GM12873 (cell line): ENCODE measurements around the gene ACTRT2.

Experiments used
- CTCF ChIP-seq: IDR thresholded peaks from 2 replicates; pipeline ENCODE4 v1.5.1; 2012; ENCODE audit warnings: low read depth, mild to moderate bottlenecking, moderate library complexity, low read length, control low read depth; ENCODE audit not compliant: insufficient read depth; ENCODE audit errors: missing control alignments

Gene ACTRT2

DNA sequence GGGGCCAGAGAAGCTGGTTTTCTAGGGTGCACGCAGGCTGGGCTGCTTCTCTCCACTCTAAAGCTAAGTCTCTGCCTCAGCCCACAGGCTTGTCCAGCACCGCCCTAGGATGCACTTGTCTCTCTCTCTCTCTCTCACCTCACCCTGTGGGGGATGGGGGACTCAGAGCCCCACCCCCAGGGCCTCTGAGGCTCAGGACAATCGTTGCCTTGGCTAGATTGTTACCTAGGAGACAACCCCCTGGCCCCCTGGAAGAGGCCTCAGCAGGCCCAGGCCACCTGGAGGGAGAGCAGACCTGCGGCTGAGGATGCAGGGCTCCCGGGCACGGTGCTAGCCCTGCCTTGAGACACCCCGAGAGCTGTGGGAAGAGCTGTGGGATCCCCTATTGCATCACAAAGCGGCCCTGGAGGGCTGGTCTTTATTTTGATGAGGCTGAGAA, at the start of gene ACTRT2:
TSS of gene ACTRT2 (plus strand) at position 235 of the 439 bp plus-strand sequence. CDS start 220 bp downstream, outside the sequence.
- TF ChIP-seq CTCF, result no peak

GRCh38 chr1:2971609-2972008, 49.7 kb upstream of the ACTRT2 start:
- no peak for TF ChIP-seq CTCF

DNA sequence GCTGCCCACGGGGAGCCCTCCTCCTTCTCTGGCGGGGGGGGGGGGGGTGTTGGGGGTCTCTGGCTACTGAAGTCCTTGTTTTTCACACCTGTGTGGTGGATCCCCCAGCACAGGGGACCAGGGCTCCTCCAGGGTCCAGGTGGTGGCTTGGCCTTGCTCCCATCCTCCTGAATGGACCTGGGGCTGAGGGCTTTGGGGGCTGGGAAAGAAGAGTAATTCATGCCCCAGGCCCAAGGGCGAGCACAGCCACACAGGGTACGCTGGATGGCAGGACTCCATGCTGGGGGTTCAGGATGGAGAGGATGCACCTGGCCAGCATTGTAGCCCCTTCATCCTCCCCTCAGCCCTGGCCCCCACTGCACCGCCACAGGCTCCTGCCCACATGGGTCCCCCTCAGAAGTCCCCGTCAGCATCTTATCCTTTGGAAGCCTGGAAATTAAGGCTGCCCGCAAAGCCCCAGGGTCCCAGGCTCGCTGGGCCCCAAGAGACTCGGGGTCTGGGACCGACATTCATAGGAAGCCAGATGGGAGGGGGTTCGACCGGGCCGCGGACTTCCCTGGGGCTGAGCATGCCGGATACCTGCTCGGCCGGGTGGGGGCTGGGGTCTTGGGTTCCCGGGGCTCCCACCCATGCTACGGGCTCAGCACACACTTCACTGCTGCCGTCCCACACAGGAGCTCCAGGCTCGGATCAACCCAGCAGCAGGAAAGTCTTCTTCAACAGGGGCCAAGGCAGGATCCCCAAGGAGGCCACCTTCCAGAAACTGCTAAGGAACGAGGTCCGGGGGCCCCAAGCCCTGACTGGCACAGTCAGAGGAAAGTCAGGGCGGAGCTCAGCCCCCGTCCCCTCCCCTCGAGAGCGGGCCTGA, 49.0 kb upstream of the ACTRT2 start:
- no peak for TF ChIP-seq CTCF

- no peak for TF ChIP-seq CTCF
Measured at GRCh38 chr1:2972879-2973575, 48.2 kb upstream of the ACTRT2 start.

GRCh38 chr1:2973601-2974593, 47.4 kb upstream of the ACTRT2 start:
- TF ChIP-seq CTCF, result no peak

GRCh38 chr1:2974701-2975301, 46.5 kb upstream of the ACTRT2 start:
- TF ChIP-seq CTCF, result no peak
